IMR-90 (cell line): ENCODE measurements around the gene BTBD10. TPM values are rescaled to one million over a fixed set of nuclear protein-coding genes. Genes with fewer than 3 reads are reported as not detected.

Source experiments
- ATAC-seq: fragments of 200-7000 bp; cut with Tn5 transposase; 2 replicates; pipeline ENCODE4 v1.9.1; 2020; ENCODE audit warnings: low read depth, mild to moderate bottlenecking, moderate library complexity
- BruUV-seq: library from RNA; stranded (reverse); fragments of 400-500 nt; replicated peaks from 2 replicates; lab custom pipeline; 2021; lab: Mats Ljungman, UMichigan
- CTCF ChIA-PET: fragments of 300-600 bp; formaldehyde crosslinking; extraction: SDS; loops from one replicate; lab custom pipeline; 2021; ENCODE audit warnings: antibody characterized with exemption; lab: Yijun Ruan, JAX
- POLR2A ChIA-PET: fragments of 300-600 bp; sonication (Branson Sonifier 250); formaldehyde crosslinking; loops from one replicate; lab custom pipeline; 2022; ENCODE audit warnings: antibody characterized with exemption; ENCODE audit not compliant: unreplicated experiment; lab: Charles Lee
- DNase-seq: peaks from one replicate; pipeline ENCODE4 v3.0.0; 2013
- H2AFZ ChIP-seq: replicated peaks from 2 replicates; pipeline ENCODE3; 2013; ENCODE audit warnings: low read length, mild to moderate bottlenecking; ENCODE audit not compliant: poor library complexity
- H2AK5ac ChIP-seq: 2 replicates; pipeline ENCODE4 v1.6.1; 2013; ENCODE audit warnings: low read depth, low read length, inconsistent platforms
- H2AK9ac ChIP-seq: replicated peaks from 2 replicates; pipeline ENCODE3; 2013; ENCODE audit warnings: mild to moderate bottlenecking, low read depth, low read length, moderate library complexity; ENCODE audit not compliant: poor library complexity
- H2BK120ac ChIP-seq: 2 replicates; pipeline ENCODE4 v1.6.1; 2013; ENCODE audit warnings: low read depth, low read length, inconsistent platforms
- H2BK15ac ChIP-seq: 3 replicates; pipeline ENCODE4 v1.6.1; 2013; ENCODE audit warnings: low read depth, low read length, inconsistent platforms
- H2BK20ac ChIP-seq: 2 replicates; pipeline ENCODE4 v1.6.1; 2013; ENCODE audit warnings: low read depth, mild to moderate bottlenecking, inconsistent platforms, low read length, moderate library complexity
- H2BK5ac ChIP-seq: 2 replicates; pipeline ENCODE4 v1.6.1; 2013; ENCODE audit warnings: mild to moderate bottlenecking, low read depth, low read length, inconsistent platforms; ENCODE audit not compliant: poor library complexity, severe bottlenecking
- H3K14ac ChIP-seq: replicated peaks from 2 replicates; pipeline ENCODE4 v1.6.1; 2013; ENCODE audit warnings: low read depth, low read length, inconsistent platforms
- H3K18ac ChIP-seq: 2 replicates; pipeline ENCODE4 v1.6.1; 2013; ENCODE audit warnings: low read depth, low read length, control low read depth
- H3K23ac ChIP-seq: 2 replicates; pipeline ENCODE4 v1.6.1; 2013; ENCODE audit warnings: low read depth, low read length, inconsistent platforms
- H3K27ac ChIP-seq: 2 replicates; pipeline ENCODE4 v1.5.1; 2013; ENCODE audit warnings: mild to moderate bottlenecking, control low read depth, low read length; ENCODE audit not compliant: insufficient read depth
- H3K27me3 ChIP-seq: 2 replicates; pipeline ENCODE4 v1.6.1; 2013; ENCODE audit warnings: low read length; ENCODE audit not compliant: control insufficient read depth, insufficient read depth
- H3K36me3 ChIP-seq: 2 replicates; pipeline ENCODE4 v1.6.1; 2013; ENCODE audit warnings: low read length, mixed read lengths; ENCODE audit not compliant: control insufficient read depth, insufficient read depth
- H3K4ac ChIP-seq: 2 replicates; pipeline ENCODE4 v1.6.1; 2013; ENCODE audit warnings: low read depth, low read length, inconsistent platforms
- H3K4me1 ChIP-seq: 2 replicates; pipeline ENCODE4 v1.6.1; 2013; ENCODE audit warnings: low read length, mixed read lengths; ENCODE audit not compliant: control insufficient read depth, insufficient read depth
- H3K4me2 ChIP-seq: 2 replicates; pipeline ENCODE4 v1.6.1; 2013; ENCODE audit warnings: low read depth, mild to moderate bottlenecking, control low read depth, low read length, moderate library complexity
- H3K4me3 ChIP-seq: 2 replicates; pipeline ENCODE4 v1.5.1; 2013; ENCODE audit warnings: low read depth, mild to moderate bottlenecking, control low read depth, low read length, moderate library complexity; ENCODE audit not compliant: insufficient read depth
- H3K56ac ChIP-seq: 2 replicates; pipeline ENCODE4 v1.6.1; 2013; ENCODE audit warnings: low read length, inconsistent platforms; ENCODE audit not compliant: insufficient read depth; ENCODE audit errors: extremely low read depth
- H3K79me1 ChIP-seq, 2 experiments: 2 replicates each; pipeline ENCODE4 v1.6.1; 2013; ENCODE audit warnings: low read length in 2 of 2, inconsistent platforms in 1 of 2, low read depth in 1 of 2
- H3K9ac ChIP-seq: 2 replicates; pipeline ENCODE4 v1.6.1; 2013; ENCODE audit warnings: low read depth, low read length, control low read depth
- H3K9me1 ChIP-seq: 2 replicates; pipeline ENCODE4 v1.6.1; 2013; ENCODE audit warnings: low read length, inconsistent platforms; ENCODE audit not compliant: insufficient read depth
- H3K9me3 ChIP-seq: 2 replicates; pipeline ENCODE4 v1.6.1; 2013; ENCODE audit warnings: low read length; ENCODE audit not compliant: control insufficient read depth, insufficient read depth
- H4K20me1 ChIP-seq: 2 replicates; pipeline ENCODE4 v1.6.1; 2013; ENCODE audit warnings: low read length, inconsistent platforms; ENCODE audit not compliant: insufficient read depth
- H4K5ac ChIP-seq: 2 replicates; pipeline ENCODE4 v1.6.1; 2013; ENCODE audit warnings: mild to moderate bottlenecking, low read depth, low read length, control low read depth
- H4K8ac ChIP-seq, 2 experiments: 2 replicates each; pipeline ENCODE4 v1.6.1; 2013; ENCODE audit warnings: low read depth in 2 of 2, low read length in 2 of 2, control low read depth in 1 of 2, inconsistent platforms in 1 of 2
- H4K91ac ChIP-seq: 2 replicates; pipeline ENCODE4 v1.6.1; 2013; ENCODE audit warnings: low read depth, low read length, inconsistent platforms; ENCODE audit not compliant: insufficient read depth
- CHD1 ChIP-seq: IDR thresholded peaks from 2 replicates; pipeline ENCODE4 v1.6.1; 2012; ENCODE audit warnings: low read depth, low read length, improper control_type of control experiment
- FOS ChIP-seq: fragments of 150-350 bp; IDR thresholded peaks from 2 replicates; pipeline ENCODE4 v1.6.1; 2016; ENCODE audit warnings: low read depth, low read length
- MAFK ChIP-seq: IDR thresholded peaks from 2 replicates; pipeline ENCODE4 v1.6.1; 2012; ENCODE audit warnings: low read depth, low read length, improper control_type of control experiment
- NFE2L2 ChIP-seq: fragments of 150-350 bp; IDR thresholded peaks from 2 replicates; pipeline ENCODE4 v1.6.1; 2016; ENCODE audit warnings: low read depth, mild to moderate bottlenecking, low read length
- POLR2A ChIP-seq: IDR thresholded peaks from 2 replicates; pipeline ENCODE4 v1.6.1; 2012; ENCODE audit warnings: mild to moderate bottlenecking, low read depth, low read length
- RAD21 ChIP-seq: IDR thresholded peaks from 2 replicates; pipeline ENCODE4 v1.6.1; 2012; ENCODE audit warnings: low read length, improper control_type of control experiment
- USF2 ChIP-seq: fragments of 150-350 bp; IDR thresholded peaks from 2 replicates; pipeline ENCODE4 v1.6.1; 2017; ENCODE audit warnings: mild to moderate bottlenecking, antibody characterized with exemption, low read length, low read depth
- WGBS, 2 experiments: methylation state at CpG; one replicate each; pipeline versions ENCODE4 v1.1.5 to v1.1.7; 2013; ENCODE audit warnings: missing lambda C conversion rate in 2 of 2; ENCODE audit not compliant: insufficient read length in 1 of 2; ENCODE audit errors: extremely low coverage in 2 of 2; 5-methylcytosine and 5-hydroxymethylcytosine counted together
- dilution Hi-C: fragments of 300-500 bp; cut with HindIII; formaldehyde crosslinking; loops from one replicate; pipeline ENCODE4 v1.14.3; 2018; ENCODE audit warnings: low sequenced_read_pairs; ENCODE audit not compliant: unreplicated experiment
- in situ Hi-C: fragments of 300-500 bp; cut with MboI; formaldehyde crosslinking; loops from 3 replicates; pipeline ENCODE4 v1.14.3; 2019; ENCODE audit warnings: low sequenced_read_pairs, inconsistent platforms, mixed read lengths
- intact Hi-C: fragments of 100-400 bp; cut with micrococcal nuclease; formaldehyde crosslinking; loops from 2 replicates; pipeline ENCODE4 v1.10.0; 2022
- polyA plus RNA-seq, 3 experiments: library from polyadenylated mRNA; depleted of rRNA; stranded (reverse); fragments of >200 nt; gene quantifications; 2 replicates each; pipeline ENCODE4 v1.2.3, GENCODE V29; 2012; ENCODE audit warnings: low replicate concordance in 1 of 3
- total RNA-seq: library from RNA; depleted of rRNA; stranded (reverse); fragments of >200 nt; gene quantifications from 2 replicates; pipeline ENCODE4 v1.2.3, GENCODE V29; 2012

The BTBD10 gene
- total and polyA plus RNA-seq, 2 of the 4 experiments (the other 2 are of a cell fraction), result 32.5 to 59.9 TPM

GRCh38 chr11:13475091-13475490, 12.1 kb upstream of the BTBD10 start:
- Histone ChIP-seq H2BK20ac (no peak overlapping the region), H3K27ac (no peak overlapping the region), H2AFZ (no peak overlapping the region), H3K23ac (no peak overlapping the region), H2AK9ac (no peak overlapping the region), H2BK5ac (no peak overlapping the region), H2AK5ac (no peak overlapping the region), H4K5ac (no peak overlapping the region), H4K20me1 (no peaks in the 10 kb centered on the region), H3K4ac (no peak overlapping the region), H3K4me3 (no peak overlapping the region), H4K91ac (no peak overlapping the region), H4K8ac (no peak overlapping the region), H3K36me3 (no peaks in the 10 kb centered on the region), H3K9me1 (no peaks in the 10 kb centered on the region), H3K9me3 (no peaks in the 10 kb centered on the region), H3K4me2 (no peak overlapping the region), H3K79me1 (no peaks in the 10 kb centered on the region), H2BK15ac (no peak overlapping the region), H3K14ac (no peak overlapping the region), H2BK120ac (no peak overlapping the region), H3K9ac (no peak overlapping the region), H3K4me1 (peaks cover 2% of the 10 kb centered on the region; the same call in 1 of the 2 replicates), H3K18ac (no peak overlapping the region), H3K27me3 (peaks cover 15% of the 10 kb centered on the region), H3K56ac (no peak overlapping the region)
- TF ChIP-seq POLR2A (no peak), CHD1 (no peak), RAD21 (no peak), USF2 (no peak), FOS (no peak), MAFK (no peak), NFE2L2 (no peak)
- intact Hi-C loops (no loop called here), in situ Hi-C loops (no loop called here), dilution Hi-C loops (no loop called here)
- ATAC-seq (no peak), DNase-seq (no peak)
- WGBS, 2 experiments, result no CpG with 5 or more reads among the region's 3 CpGs
- POLR2A ChIA-PET, result no interaction called here
- CTCF ChIA-PET, result no interaction called here
- no TSS peak for BruUV-seq
